GM10266 (cell line): ENCODE data around the gene CTSH.

Experiments
- DNase-seq: peaks from one replicate; pipeline ENCODE4 v3.0.0; 2012; ENCODE audit errors: extremely low spot score
- CTCF ChIP-seq: IDR thresholded peaks from 2 replicates; pipeline ENCODE4 v1.5.1; 2012; ENCODE audit warnings: mild to moderate bottlenecking, low read depth; ENCODE audit not compliant: control insufficient read depth, insufficient read depth; ENCODE audit errors: missing control alignments

Gene CTSH

GRCh38 chr15:78950343-78950742, 5.5 kb upstream of the CTSH start:
- no peak for TF ChIP-seq CTCF
- DNase-seq: no peak

DNA sequence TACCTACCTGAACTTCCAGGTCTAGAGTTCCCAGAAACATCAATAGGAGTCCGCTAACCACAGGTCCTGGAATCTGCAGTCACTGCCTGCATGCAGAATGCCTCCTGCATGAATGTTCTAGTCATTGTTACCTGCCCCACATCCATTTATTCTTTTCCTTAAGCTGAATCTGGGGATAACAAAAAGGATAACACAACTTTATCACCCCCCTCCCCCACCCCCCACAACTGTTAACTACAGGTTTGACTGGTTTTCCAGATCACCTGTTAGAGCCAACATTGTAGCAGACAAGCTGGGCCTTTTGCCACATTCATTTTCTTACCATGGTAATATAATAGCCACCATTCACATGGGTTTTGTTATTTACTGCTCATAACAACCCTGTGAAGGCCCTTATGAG, 4.6 kb upstream of the CTSH start:
- DNase-seq: no peak
- no peak for TF ChIP-seq CTCF

DNA sequence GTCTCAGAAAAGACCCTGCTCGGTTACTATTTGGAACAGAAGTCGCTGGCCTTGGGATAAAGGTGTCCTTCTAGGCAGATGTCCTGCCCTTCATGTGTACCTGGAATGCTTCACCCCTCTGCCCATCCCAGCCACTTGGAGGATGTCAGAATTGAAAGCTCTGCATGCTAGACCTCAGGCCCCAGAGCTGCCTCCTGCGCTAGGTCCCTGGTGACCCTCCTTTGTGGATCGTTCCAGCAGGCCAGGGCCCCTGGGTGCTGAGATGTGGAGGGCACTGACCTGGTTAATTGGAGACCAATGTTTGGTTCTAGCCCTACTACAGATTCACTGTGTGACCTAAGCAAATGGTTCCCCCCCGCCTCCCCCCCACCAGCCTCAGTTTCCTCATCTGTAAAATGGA, 2.7 kb upstream of the CTSH start:
- DNase-seq: no peak
- no peak for TF ChIP-seq CTCF

DNA sequence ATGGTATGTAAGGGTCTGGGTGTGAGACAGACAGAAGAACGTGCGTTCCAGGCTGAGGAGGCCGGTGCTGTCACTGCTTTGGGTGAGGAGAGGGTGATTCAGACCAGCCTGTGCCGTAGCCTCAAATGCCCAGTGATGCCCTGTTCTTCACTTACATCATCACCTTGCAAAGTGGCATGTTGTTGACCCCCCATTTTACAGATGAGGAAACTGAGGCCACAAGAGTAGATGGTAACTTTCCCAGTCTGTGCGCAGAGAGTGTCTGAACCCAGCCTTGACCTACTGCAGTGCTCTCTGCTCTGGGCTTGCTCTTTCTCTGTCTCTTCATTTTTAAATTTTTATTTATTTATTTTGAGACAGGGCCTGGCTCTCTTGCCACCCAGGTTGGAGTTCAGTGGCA, 1.6 kb upstream of the CTSH start:
- DNase-seq: no peak
- no peak for TF ChIP-seq CTCF

GRCh38 chr15:78944202-78944625, 632 bp downstream of the CTSH start:
- no peak for DNase-seq
- TF ChIP-seq CTCF: no peak

GRCh38 chr15:78943692-78944091, 1.2 kb downstream of the CTSH start:
- TF ChIP-seq CTCF: no peak
- no peak for DNase-seq

DNA sequence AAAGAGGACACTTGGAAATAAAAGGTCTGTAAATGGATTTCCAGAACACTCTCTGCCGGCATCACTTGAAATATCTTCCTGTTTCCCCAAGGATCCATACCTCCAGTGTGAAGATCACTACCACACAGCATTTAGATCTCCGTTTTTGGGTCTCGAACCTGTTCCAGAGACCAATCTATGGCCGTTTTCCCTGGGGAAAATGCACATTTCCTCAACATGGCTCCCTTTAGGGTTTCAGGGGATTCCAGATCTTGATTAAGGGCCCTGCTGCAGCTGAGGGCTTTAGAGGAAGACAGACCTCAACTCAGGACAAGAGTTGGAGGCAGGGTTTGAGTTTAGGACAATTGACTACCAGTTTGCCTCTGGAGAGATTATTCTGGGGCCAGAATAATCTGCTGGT, 2.1 kb downstream of the CTSH start:
- no peak for DNase-seq
- TF ChIP-seq CTCF: no peak
